ENCODE measurements around the gene S100A6.
"Not testable (repeated sequence)": the region's sequence is repeated elsewhere in the genome, so short reads cannot be mapped to it uniquely, and the experiment has no call there.

Gene S100A6

GRCh38 chr1:153536012-153536670 lies 350 bp upstream of the S100A6 start:
- DNase-seq: peak; percentile 80 to 83
- TF ChIP-seq GATA1 (IDR thresholded peaks at IDR 0.05; ENCODE audit: low read depth, low read length) (no peak), POLR2A (IDR thresholded peaks at IDR 0.05; ENCODE audit: low read length) (peak; percentile 4)

- no peak for TF ChIP-seq GATA1 (IDR thresholded peaks at IDR 0.05; ENCODE audit: low read depth, low read length)
- TF ChIP-seq POLR2A (IDR thresholded peaks at IDR 0.05; ENCODE audit: low read length): no peak
- no peak for DNase-seq
Measured at GRCh38 chr1:153534925-153535241, 908 bp downstream of the S100A6 start.

GRCh38 chr1:153534226-153534924 lies 1.4 kb downstream of the S100A6 start:
- TF ChIP-seq POLR2A (IDR thresholded peaks at IDR 0.05; ENCODE audit: low read length) (no peak), GATA1 (IDR thresholded peaks at IDR 0.05; ENCODE audit: low read depth, low read length) (no peak)
- DNase-seq: peak; percentile 45 to 57

GRCh38 chr1:153533689-153534201 lies 2.0 kb downstream of the S100A6 start:
- peak; percentile 61 to 72 for DNase-seq

GRCh38 chr1:153532769-153533599 lies 2.8 kb downstream of the S100A6 start:
- no peak for TF ChIP-seq GATA1 (IDR thresholded peaks at IDR 0.05; ENCODE audit: low read depth, low read length)
- peak; percentile 89 to 92 for DNase-seq

More at GRCh38 chr1:153533689-153534201, 2.0 kb downstream of the S100A6 start:
- TF ChIP-seq GATA1 (IDR thresholded peaks at IDR 0.05; ENCODE audit: low read depth, low read length): no peak
- TF ChIP-seq POLR2A (IDR thresholded peaks at IDR 0.05; ENCODE audit: low read length): peak; percentile 66

GRCh38 chr1:153532181-153532580 lies 3.6 kb downstream of the S100A6 start:
- peak; percentile 53 to 77 for DNase-seq

GRCh38 chr1:153531638-153532037 lies 4.2 kb downstream of the S100A6 start:
- TF ChIP-seq POLR2A (IDR thresholded peaks at IDR 0.05; ENCODE audit: low read length) (no peak), GATA1 (IDR thresholded peaks at IDR 0.05; ENCODE audit: low read depth, low read length) (no peak)
- no peak for DNase-seq

More at GRCh38 chr1:153532181-153532580, 3.6 kb downstream of the S100A6 start:
- TF ChIP-seq POLR2A (IDR thresholded peaks at IDR 0.05; ENCODE audit: low read length) (peak; percentile 65), GATA1 (IDR thresholded peaks at IDR 0.05; ENCODE audit: low read depth, low read length) (no peak)

GRCh38 chr1:153527683-153528040 lies 8.1 kb downstream of the S100A6 start:
- no peak for DNase-seq
- no peak for TF ChIP-seq GATA1 (IDR thresholded peaks at IDR 0.05; ENCODE audit: low read depth, low read length)
- no peak for TF ChIP-seq POLR2A (IDR thresholded peaks at IDR 0.05; ENCODE audit: low read length)

GRCh38 chr1:153527023-153527682 lies 8.6 kb downstream of the S100A6 start:
- no peak for DNase-seq

GRCh38 chr1:153526132-153526543 lies 9.7 kb downstream of the S100A6 start:
- peak; percentile 65 to 86 for DNase-seq
- TF ChIP-seq POLR2A (IDR thresholded peaks at IDR 0.05; ENCODE audit: low read length) (peak; percentile 54), GATA1 (IDR thresholded peaks at IDR 0.05; ENCODE audit: low read depth, low read length) (no peak)

More at GRCh38 chr1:153527023-153527682, 8.6 kb downstream of the S100A6 start:
- TF ChIP-seq POLR2A (IDR thresholded peaks at IDR 0.05; ENCODE audit: low read length) (no peak), GATA1 (IDR thresholded peaks at IDR 0.05; ENCODE audit: low read depth, low read length) (no peak)

- peak in 1 of 2 experiments; percentile 30 for DNase-seq
- TF ChIP-seq POLR2A (IDR thresholded peaks at IDR 0.05; ENCODE audit: low read length) (no peak), GATA1 (IDR thresholded peaks at IDR 0.05; ENCODE audit: low read depth, low read length) (no peak)
Measured at GRCh38 chr1:153525088-153525728, 10.6 kb downstream of the S100A6 start.

GRCh38 chr1:153522353-153523048 lies 13.3 kb downstream of the S100A6 start:
- peak; percentile 53 for TF ChIP-seq POLR2A (IDR thresholded peaks at IDR 0.05; ENCODE audit: low read length)
- DNase-seq: peak in 1 of 2 experiments; percentile 35

GRCh38 chr1:153521808-153522207 lies 14.0 kb downstream of the S100A6 start:
- not testable (repeated sequence) for DNase-seq

Measured in erythroblast (primary cell).